GM18508 (cell line): ENCODE data around the gene LRRC70.

ENCODE experiments used
- ATAC-seq: cut with Tn5 transposase; IDR thresholded peaks from one replicate; pipeline ENCODE4 v1.9.1; 2021; ENCODE audit warnings: moderate number of reproducible peaks; ENCODE audit not compliant: insufficient read depth, unreplicated experiment

LRRC70 gene

DNA sequence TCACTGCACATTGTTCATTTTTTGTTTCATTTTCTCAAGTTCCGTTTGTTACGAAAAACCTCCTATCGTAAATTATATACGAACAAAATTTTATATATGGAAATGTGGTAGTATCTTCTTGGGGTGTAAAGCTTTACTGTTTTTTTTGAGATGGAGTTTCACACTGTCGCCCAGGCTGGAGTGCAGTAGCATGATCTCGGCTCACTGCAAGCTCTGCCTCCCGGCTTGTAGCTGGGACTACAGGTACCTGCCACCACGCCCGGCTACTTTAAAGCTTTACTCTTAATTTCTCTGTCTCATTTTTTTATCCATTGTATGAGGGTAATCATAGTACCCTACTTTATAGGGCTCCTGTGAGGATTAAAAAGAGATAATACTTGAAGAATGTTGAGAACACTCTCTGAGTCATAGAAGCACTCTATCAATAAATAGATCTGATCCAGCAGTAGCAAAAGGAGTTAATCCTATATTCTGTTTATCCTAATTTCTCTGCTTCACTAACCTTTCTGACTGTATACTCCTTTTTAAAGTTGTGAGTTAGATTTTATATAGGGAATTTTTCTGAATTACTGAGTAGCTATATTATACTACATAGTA lies 5.6 kb upstream of the LRRC70 start:
- no peak for ATAC-seq

DNA sequence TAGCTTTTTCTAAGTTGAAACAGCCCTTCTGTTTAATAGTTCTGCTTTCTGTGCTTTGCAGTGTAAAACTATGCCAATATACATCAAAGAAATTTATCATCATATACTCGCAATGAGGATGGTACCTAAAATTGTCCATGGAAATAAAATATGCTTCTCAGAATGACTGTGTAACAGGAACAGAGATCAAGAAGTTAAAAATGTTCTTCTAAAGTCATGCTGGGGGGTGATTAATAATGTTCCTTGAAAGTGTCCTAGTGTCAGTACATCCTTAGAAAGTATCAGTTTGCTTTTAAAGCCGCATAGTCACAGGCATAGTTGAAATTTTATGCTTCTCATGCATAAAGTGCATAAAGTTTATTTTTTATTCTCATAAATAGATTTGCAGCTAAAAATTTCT lies 4.0 kb upstream of the LRRC70 start:
- ATAC-seq = peak; percentile 34

DNA sequence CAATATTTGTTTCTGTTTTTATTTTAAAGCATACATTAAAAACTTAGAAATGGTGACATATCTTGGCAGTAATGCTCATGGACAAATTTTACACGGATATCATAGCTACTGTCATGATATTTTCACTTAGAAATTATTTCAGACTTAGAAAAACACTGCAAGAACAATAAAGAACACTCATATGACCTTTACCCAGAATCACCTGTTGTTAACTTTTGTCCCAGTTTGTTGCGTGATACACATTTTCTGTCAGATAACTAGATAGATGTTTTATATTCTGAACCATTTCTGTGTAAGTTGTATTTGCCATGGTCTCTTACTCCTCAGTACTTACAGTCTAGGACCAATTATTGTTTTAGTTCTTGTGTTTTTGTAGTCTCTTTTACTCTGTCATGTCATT lies 3.6 kb upstream of the LRRC70 start:
- no peak for ATAC-seq

DNA sequence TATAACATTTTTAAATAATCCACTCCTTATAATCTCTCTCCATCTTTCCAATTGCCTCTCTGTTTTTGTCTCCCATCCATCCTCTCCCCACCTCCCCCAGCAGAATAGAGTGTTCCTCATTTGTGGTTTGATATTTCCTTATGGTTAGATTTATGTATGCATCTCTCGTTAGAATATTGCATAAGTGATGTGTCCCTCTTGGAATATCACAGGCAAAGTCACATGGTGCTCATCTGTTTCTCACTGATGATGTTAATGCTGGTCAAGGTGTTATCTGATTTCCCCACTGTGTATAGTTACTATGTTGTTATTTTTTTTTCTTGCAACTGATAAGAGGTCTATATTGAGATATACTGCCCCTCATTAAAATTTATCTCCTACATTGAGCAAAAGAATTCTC lies 3.1 kb upstream of the LRRC70 start:
- ATAC-seq = no peak

DNA sequence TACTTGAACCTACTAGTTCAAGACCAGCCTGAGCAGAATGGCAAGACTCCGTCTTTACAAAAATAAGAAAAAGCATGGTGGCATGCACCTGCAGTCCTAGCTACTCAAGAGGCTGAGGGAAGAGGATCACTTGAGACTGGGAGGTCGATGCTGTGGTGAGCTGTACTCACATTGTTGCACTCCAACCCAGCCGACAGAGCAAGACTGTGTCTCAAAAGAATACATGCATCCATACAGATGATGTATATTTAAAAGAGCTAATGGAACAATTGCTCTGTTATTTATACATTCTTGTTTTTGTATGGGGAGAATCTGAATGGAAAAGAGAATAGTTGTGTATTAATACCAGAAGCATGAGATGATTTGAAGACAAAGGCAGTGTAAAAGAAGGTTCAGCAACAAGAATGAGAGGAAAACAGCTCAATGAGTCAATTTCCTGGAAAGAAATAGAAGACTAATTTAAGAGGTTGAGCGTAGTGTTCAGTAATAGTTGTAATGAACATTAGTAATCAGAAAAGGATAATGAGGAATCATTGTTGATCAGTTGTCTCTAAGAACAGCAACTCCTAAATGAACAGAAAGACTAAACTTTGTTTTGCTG lies 1.9 kb upstream of the LRRC70 start:
- ATAC-seq = no peak

DNA sequence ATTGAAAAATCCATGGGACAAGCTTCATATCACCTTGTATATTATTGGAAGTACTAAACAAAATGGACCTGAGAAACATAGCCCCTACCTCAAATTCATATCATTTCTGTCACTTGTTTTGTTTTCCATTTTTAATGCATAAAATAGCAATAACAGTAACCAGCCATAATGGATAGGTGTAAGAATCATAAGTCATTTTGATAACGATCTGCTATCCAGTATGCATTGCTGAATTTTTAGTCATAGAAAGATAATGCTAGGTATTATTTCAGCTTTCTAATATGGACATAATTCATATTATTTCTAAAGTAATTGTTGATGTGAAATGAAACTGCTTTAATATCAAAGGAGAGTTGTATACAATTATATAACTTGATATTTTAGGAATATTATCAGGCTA lies 1.1 kb upstream of the LRRC70 start:
- ATAC-seq = no peak

DNA sequence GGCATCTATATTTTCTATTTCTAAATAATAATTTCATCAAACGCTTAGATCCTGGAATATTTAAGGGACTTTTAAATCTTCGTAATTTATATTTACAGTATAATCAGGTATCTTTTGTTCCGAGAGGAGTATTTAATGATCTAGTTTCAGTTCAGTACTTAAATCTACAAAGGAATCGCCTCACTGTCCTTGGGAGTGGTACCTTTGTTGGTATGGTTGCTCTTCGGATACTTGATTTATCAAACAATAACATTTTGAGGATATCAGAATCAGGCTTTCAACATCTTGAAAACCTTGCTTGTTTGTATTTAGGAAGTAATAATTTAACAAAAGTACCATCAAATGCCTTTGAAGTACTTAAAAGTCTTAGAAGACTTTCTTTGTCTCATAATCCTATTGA lies 1.1 kb downstream of the LRRC70 start:
- ATAC-seq = no peak

DNA sequence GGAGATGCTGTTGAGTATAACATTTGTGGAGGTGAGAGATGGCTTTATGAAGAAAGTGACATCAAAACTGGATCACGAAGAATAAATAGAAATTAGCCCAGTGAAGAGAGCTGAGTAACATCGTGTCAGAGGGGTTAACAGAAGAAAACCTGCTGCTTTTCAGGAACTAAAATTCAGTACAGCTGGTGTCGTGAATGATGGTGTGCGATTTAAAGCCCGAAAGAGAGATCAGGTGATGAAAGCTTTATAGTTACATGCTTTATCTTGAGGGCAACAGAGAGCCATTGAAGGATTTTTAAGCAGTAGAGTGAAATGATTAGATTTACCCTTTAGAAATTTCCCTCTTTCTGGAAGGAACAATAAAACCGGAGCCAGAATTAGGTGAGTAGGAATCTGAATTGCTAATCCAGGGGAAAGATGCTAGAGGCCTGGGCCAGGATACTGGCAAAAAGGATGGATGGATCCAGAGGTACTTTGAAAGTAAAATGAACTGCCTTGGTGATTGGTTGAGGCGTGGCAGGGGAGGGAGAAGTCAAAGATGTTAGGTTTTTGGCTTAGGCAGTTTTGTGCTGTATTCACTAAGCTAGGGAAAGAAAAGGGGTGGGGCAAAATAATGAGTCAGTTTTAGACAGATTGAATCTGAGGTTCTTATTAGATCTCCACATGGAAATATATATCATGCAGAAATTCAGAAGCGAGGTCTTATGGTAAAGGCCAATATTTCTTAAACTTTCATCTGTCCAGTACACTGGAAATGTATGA lies 3.4 kb downstream of the LRRC70 start:
- ATAC-seq = no peak

DNA sequence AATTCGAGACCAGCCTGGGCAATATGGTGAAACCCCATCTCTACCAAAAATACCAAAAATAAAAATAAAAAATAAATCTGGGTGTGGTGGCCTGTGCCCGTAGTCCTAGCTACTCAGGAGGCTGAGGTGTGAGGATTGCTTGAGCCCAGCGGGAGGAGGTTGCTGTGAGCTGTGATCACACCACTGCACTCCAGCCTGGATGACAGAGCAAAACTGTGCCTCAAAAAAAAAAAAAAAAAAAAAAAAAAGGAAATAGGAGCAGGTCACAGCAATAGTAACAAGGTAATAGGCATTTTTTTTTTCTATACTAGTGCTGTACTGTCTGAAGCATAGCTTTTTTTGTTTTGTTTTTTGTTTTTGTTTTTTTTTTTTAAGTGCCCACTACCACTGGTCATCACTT lies 5.8 kb downstream of the LRRC70 start:
- no peak for ATAC-seq

DNA sequence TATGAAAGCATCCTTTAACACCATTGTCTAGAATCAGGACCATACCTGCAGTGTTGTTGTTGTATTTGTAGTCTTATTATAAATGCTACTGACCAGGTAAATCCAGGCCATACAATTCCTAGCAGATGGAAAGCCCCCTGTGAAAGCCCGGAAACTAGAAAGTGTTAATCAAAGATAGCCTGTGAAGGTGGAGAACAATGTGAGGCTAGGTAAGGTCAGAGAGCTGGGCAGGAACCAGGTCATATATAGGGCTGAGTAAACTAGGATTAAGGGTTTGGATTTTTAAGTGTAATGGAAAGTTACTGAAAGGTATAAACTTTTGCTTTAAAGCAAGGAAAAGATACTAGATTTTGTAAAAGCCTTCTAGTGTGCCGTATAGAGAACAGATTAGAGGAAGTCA lies 6.7 kb downstream of the LRRC70 start:
- ATAC-seq = no peak

DNA sequence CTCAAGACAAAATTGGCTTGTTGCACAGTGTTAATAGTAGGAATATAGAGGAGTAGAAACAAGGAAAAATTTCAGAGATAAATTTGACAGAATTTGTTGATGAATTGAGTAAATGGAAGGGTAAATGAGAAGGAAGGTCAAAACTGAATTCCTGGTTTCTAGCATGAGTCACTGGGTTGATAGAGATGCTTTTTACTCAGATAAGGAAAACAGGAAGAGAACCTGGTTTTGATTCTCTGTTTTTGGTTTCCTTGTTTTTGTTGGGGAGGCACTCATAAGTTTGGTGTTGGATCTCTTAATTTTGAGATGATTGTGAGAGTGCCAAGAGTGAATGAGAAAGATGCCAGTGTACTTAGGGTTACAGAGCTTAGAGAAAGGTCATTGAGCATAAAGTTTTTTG lies 7.1 kb downstream of the LRRC70 start:
- ATAC-seq = no peak

DNA sequence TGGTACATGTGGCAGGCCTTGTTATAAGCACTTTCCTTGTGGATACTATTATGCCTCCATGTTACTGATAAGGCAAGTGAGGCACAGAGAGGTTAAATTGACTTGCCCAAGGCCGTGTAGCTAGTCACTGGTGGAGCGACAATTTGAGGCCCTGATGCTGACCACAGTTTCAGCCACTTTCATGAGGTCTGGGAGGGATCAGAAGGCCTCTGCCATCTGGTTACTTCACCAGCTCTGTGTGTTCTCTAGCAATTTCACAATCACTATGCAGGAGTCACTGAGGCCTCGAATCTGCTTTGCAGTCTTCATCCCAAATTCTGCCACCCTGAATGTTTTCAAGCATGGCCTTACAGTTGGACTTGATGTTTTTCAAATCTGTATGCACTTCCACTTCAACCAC lies 9.1 kb downstream of the LRRC70 start:
- no peak for ATAC-seq

DNA sequence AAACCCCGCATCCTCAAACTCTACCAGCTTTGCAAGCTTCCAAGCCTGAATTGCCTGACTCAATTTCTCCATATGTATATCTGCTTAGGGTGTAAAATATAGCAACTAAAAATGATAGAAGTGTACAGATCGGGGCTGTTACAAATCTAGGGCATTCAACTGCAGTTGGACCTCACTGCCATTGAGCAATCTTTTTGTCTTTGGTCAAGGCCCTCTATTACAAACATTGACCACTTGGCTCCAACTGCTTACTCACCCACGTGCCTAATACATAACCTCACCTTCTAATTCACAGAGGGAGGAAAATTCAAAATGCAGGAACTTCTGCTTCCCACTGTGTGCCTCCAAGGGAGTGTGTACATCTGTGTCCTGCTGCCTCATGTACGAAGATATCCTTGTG lies 10.0 kb downstream of the LRRC70 start:
- ATAC-seq = no peak

DNA sequence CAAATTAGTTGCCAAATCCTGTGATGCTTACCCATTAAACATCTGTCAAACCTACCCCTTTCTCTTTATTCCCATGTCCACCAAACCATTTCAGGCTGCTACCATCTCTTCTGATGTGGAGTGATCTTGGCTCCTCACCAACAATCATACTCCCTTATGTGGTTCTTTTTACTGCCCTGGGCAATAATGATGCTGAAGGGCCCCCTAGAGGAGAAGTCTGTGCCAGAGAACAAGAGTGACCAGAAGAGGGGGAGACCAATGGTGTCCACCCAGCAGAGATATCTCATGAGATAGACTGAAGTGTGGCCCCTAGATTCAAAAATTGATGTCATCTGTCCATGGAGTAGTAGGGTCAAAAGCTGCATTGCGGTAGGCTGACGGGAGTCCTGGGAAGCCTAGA lies 10.9 kb downstream of the LRRC70 start:
- no peak for ATAC-seq

DNA sequence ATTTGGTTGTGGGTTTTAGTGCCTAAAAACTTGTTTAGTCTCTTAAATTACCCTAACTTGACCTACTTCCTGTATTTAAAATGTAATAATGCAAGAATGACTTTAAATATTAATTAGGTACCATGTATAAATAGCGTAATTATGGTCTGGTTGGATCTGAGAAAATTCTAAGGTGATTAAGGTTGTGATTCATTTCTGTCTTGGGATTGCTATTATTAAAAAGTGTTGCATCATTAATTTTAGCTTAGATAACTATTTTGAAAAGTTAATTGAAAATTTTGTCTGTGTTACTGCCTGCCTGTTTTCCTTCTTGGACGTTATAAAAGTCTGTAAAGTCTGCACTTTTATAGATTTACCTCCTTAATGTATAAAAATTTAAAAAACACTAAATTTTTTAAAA lies 11.8 kb downstream of the LRRC70 start:
- no peak for ATAC-seq

DNA sequence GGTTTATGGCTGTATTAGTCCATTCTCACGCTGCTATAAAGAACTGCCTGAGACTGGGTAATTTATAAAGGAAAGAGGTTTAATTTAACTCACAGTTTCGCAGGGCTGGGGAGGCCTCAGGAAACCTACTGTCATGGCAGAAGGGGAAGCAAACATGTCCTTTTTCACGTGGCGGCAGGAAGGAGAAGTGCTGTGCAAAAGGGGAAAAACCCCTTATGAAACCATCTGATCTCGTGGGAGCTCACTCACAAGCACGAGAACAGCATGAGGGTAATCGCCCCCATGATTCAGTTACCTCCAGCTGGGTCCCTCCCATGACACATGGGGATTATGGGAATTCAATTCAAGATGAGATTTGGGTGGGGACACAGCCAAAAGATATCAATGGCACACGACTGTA lies 13.9 kb downstream of the LRRC70 start:
- no peak for ATAC-seq

DNA sequence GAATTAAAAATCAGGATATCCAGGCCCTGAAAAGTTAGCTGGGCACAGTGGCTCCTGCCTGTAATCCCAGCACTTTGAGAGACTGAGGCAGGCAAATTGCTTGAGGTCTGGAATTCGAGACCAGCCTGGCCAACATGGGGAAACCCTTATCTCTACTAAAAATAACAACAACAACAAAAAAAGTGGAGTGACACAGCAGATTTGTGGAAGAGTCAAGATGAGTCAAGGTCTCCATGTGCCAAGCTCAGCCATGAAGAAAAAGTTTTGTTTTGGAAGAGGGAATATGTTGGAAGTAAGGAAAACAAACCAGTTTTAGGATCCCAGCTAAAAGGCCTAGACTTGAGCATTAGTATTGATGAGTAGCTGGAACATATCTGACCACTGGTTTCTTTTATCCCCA lies 14.7 kb downstream of the LRRC70 start:
- no peak for ATAC-seq

DNA sequence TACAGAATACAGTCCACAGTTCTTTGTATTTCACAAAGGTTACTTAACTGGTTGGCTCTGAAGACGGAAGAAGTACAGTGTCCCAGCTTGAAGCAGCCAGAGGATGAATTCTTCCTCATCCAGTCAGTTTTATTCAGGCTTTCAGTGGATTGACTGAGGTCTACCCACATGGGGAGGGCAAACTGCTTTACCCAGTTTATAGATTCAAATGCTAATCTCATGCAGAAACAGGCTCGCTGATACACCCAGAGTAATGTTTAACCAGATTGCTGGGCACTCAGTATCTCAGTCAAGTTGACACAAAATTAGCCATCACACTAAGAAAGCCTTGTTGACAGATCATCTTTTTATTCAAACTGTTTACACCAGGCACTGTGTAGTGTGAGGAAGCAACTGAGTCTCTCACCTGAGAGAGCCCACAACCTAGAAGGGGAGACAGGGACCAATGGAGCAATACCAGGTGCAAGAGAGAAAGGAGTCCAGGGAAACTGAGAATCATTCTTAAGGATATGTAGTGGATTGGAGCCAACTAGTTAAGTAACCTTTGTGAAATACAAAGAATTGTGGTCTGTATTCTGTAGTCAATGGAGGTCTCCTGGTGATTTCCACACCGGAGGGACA lies 15.9 kb downstream of the LRRC70 start:
- ATAC-seq = no peak

DNA sequence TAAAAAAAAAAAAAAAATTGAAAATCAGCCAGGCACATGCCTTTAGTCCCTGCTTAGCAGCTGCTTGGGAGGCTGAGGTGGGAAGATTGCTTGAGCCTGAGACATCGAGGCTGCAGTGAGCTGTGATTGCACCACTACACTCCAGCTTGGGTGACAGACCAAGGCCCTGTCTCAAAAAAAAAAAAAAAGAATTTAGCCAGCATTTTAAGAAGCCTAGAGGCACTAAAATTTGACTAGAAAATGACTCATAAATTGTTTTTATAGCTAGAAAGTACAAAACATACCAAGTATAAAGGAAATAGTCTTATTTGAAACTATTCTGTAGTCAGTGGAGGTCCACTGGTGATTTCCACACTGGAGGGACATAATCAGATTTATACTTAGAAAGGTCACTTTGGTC lies 17.5 kb downstream of the LRRC70 start:
- no peak for ATAC-seq

DNA sequence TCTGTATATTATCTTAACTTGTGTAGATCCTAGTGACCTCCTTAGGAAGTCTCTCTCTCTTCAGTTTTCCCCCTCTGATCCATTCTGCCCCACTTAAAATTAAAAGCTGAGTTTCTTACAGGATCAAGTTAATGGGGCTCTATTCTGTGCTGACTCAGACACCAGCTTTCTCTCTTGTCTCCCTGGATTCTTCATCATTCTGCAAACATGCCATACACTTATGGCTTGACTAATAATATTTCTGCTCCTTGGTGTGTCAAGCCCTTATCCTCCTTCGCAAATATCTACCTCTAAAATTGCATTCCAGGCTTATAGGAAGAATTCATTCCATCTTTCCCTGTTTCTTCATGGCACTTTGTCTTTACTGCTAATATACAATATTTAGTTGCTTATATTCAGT lies 18.1 kb downstream of the LRRC70 start:
- ATAC-seq = no peak

DNA sequence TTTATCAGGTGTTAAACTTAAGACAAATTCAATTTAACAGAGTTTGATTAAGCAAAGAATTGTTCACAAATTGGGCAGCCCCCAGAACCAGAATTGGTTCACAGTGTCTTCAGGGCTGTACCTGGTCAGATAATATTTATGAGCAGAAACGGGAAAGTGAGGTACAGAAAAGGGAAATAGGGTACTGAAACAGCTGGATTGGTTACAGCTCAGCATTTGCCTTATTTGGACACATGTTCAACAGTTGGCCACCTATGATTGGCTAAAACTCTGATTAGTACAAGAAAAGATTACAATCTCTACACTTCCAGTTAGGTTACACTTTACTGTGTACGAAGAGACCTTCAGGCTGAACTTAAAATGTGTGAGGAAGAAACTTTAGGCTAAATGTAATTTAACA lies 18.7 kb downstream of the LRRC70 start:
- ATAC-seq = no peak
